AML-193 (cell line): ENCODE data around the gene MEF2B.
"Not testable (repeated sequence)": the region's sequence is repeated elsewhere in the genome, so short reads cannot be mapped to it uniquely, and the experiment has no call there.

Source experiments
- DNase-seq, 2 experiments: peaks; one replicate each; lab custom pipeline; 2025; lab: John Stamatoyannopoulos, UW

The MEF2B gene

DNA sequence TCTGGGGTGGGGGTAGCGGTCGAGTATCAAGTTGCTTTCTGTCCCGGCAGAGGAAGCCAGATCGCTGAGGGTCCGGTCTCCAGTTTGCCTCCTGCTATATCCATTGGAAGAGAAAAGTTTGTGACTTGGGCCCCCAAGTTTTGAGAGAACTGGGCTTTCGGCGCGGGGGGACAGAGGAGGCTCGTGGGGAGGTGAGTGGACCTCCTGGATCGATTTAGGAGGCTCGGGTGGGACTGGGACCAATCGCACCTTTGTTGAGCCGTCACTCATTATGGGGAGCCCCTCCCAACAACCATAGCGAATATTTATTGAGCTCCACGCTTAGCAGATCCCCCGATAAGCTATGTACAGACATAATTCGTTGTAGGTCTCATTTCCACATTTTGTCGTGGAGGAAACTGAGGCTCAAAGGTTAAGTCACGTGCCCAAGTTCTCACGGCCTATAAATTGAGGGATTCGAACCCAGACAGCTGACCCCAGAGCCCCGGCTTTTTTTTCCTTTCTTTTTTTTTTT, 22.9 kb upstream of the MEF2B start:
- no peak for DNase-seq

GRCh38 chr19:19192078-19192882, 22.2 kb upstream of the MEF2B start, which contains the start of the genes BORCS8 and RFXANK:
Gene BORCS8 (minus strand): TSS chr19:19192152. CDS start chr19:19192117, 35 bp downstream.
Gene RFXANK (plus strand): TSS chr19:19192258. CDS start chr19:19193947, 1,689 bp downstream.
- peak; percentile 97 to 98 for DNase-seq

GRCh38 chr19:19191768-19192077, 21.7 kb upstream of the MEF2B start:
- no peak for DNase-seq

DNA sequence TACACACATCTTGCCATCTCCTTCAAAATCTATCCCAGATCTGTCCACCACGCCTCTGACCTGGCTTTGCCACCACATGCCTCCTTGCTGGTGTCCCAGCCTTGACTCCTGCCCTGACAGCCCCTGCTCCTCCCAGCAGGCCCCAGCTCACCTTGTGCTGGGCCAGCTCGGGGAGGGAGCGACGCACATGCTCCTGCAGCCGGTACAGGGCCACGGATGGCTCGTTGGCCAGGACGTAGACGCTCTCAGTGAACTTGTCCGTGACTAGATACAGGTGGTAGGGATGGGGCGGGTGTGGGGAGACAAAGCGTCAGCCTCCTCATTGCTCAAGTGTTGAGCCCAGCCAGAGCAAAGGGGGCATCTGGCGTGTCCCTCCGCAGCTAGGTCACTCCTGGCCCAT, 16.7 kb upstream of the MEF2B start:
- DNase-seq, result no peak

- DNase-seq, result peak; percentile 41 to 43
Observed at GRCh38 chr19:19185853-19186740, 16.0 kb upstream of the MEF2B start.

- DNase-seq, result no peak
Observed at GRCh38 chr19:19181488-19181998, 11.5 kb upstream of the MEF2B start.

DNA sequence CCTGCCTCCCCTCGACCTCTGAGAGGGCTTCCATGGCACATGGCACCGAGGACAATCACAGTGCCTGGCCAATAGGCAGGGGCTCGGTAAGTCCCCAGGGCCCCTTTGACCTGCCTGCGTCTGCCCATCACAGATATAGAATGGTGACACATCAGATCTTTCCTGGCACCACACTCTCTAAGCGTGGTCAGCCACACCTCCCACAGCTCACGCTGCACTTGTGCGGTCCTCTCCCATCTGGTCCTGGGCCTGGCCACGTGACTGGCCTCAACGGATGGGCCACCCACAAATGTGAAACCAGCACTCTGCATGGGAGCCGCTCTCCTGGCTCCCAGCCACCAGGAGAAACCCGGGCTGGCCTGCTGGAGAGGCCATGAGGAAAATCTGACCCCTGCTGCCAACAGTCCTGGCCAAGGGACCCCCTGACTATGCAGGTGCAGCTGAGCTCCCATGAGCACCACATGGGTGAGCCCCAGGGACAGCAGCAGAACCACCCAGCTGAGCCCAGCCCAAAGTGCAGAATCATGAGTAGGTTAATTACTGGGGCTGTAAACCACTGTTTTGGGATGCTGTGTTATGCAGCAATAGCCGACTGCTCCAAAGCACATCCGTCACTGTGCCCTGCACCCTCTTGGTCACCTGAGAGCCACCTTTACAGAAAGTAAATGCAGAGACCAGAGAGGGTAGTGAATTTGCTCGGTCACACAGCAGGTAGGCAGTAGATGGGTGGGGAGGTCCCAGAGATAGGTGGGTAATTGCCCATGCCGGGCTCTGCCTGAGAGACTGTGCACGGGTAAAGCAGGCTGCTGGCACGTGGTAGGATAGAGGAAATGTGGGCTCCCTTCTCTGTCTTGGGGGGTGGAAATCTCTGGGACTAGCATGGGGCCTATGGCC, 9.7 kb upstream of the MEF2B start:
- no peak for DNase-seq

GRCh38 chr19:19176950-19177349, 6.9 kb upstream of the MEF2B start:
- DNase-seq, result no peak

GRCh38 chr19:19173243-19173642, 3.2 kb upstream of the MEF2B start:
- DNase-seq, result not testable (repeated sequence)

- DNase-seq, result no peak
Observed at GRCh38 chr19:19171821-19172532, 1.9 kb upstream of the MEF2B start.

DNA sequence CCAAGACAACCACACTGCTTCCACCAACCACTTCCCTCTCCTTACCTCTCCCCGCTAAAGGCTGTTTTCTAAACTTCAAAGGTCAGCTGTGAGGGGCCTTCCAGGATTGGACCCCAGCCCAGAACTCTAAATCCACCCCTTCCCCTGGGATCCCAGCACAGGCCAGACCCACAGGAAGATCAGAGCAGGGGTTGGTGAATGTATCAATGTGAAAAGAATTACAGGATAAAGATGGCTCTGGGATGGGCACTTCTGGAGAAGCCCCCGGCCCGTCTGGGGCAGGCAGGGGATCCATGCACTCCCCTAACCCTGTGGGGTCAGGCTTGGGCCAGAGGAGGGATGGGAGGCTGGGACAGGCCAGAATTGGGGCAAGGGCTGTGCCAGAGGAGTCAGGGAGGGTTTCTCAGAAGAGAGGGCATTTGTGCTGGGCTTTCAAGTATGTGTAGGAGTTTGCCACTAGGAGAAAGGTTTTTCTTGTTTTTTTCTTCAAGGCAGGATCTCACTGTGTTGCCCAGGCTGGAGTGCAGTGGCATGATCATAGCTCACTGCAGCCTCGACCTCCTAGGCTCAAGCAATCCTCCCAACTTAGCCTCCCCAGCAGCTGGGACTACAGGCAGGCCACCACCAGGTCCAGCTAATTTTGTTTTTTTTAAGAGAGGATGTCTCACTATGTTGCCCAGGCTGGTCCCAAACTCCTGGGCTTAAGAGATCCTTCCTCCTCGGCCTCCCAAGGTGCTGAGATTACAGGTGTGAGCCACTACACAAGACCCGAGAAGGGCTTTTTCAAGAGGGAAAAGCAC, 1.0 kb upstream of the MEF2B start:
- DNase-seq, result no peak

DNA sequence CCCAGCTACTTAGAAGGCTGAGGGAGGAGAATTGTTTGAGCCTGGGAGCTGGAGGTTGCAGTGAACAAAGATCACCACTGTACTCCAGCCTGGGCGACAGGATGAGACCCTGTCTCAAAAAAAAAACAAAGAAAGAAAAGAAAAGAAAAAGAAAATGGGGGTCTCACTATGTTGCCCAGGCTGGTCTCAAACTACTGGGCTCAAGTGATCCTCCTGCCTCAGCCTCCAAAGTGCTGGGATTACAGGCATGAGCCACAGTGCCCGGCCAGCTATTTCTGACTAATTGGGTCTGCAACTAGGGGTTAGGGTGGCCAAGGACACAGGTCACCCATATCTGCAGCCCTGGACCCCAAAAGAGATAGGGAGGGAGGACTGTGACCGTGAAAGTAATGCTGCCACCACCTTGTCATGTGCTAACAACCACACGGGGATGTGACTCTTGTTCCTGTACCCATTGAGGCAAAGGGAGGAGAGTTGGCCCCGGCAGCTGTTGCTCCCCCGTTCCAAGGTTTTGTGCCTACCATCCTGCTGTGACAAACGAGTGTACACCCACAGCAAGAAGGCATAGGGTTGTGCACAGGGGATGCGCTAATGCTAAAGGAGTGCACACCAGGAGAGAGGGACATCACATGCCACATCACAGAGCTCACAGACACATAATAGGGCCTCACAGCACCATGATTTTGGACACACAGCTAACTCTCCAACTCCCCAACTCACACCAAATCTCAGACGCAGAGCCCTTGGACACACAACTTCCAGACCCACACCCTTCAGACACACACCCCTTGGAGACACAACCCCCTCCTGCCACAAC, 619 bp downstream of the MEF2B start:
- DNase-seq, result no peak

- no peak for DNase-seq
Observed at GRCh38 chr19:19167612-19168011, 2.5 kb downstream of the MEF2B start.

DNA sequence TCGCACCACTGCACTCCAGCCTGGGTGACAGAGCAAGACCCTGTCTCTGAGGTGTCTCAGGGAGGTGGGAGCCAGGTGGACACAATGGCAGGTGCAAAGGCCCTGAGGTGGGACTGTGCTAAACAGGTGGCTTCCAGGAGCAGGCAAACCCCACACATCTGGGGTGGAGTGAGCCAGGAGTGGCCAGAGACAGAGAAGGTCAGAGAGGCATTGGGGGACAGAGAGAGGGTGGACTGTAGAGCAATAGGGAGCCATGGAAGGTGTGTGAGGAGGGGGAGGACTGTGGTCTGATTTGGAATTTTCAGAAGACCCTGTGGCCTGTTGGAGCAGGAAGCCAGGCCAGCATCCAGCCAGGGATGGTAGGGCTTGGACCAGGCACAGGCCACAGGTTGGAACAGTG, 4.7 kb downstream of the MEF2B start:
- no peak for DNase-seq

DNA sequence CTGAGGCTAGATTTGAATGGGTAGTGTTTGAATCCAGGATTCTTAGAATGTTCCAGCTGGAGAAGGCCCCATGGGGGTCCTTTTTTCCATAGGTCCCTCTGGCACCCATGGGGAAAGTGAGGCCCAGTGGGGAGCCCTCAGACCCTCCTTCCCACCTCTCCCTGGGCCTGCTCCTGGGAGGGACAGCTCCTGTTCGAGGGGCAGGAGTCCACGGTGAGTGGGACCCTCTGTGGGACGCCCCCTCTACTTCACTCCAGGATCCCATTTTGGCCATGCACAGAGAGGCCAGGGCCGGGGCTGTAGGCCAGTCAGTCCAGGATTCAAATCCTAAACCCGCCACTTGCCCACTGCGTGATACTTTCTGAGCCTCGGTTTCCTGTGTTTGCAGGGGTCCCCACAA, 7.6 kb downstream of the MEF2B start:
- no peak for DNase-seq

- DNase-seq, result no peak
Observed at GRCh38 chr19:19160461-19161035, 9.5 kb downstream of the MEF2B start.

DNA sequence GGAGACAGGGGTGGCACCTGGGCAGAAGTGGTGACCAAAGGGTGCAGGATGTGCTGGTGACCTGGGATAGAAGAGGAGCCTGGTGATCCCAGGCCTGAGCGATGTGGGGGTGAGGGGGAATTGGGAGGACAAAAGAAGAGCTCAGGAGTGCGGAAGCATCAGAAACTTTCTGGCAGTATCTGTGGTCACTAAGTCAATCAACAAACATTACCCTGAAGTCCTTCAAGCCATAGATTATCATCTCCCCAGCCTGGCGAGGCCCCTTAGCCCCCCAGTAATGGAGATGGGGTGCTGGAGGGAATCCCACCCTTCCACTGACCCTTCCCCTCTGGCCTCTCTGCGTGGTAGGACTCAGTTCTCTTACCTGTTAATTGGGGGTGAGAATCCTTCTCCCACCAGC, 10.5 kb downstream of the MEF2B start:
- no peak for DNase-seq

DNA sequence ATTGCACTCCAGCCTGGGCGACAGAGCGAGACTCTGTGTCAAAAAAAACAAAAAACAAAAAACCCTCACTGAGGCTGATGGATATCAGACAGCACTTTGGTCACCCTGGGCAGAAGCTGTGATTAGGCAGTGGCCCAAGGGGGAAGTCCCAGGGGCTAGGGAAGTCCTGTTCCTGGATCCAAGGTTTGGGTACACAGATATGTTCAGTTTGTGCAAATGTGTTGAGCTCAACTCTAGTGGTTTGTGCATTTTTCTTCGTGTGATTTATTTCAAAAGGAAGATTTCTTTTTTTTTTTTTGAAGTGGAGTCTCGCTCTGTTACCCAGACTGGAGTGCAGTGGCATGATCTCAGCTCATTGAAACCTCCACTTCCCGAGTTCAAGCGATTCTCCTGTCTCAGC, 12.3 kb downstream of the MEF2B start:
- no peak for DNase-seq
